ENCODE measurements around the gene TMEM42. TPM values are rescaled to one million over a fixed set of nuclear protein-coding genes. Genes with fewer than 3 reads are reported as not detected.

Gene TMEM42
- total RNA-seq, 3 donors from 2014 or later (not counting 1 experiment from before 2014, with no cell fraction given): 9.9 to 15.9 (median 11.3) TPM

DNA sequence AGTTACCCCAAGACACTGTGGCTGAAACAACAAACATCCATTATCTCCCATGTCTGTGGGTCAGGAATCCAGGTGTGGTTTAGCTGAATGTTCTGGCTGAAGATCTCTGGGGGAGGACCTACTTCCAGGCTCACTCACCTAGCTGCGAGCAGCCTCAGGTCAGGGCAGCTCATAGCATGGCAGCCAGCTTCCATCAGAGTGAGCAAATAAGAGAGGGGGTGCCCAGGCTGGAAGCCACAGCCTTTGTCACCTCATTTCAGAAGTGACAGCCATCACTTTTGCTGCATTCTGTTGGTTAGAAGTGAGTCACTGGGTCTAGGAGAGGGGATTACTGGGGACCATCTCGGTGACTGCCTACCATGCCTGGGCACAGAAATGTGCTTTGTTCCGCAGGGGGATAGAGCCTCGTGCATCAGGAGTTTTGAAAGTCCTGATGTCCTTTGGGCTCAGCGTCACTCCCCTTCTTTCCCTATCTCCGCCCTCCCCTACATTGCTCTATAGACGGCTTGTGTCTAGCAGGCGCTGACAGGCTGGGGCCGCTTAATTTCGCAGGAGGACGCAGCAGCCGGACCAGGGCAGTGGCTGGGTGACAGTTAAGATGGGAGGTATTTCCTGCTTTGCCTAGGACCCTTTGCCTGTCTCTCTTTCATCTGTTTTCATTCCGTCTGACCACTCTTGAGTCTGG, 38.1 kb downstream of the TMEM42 start:
- Histone ChIP-seq H3K4me3 (ENCODE audit: low read length) (no peak overlapping the region), H3K9me3 (ENCODE audit: control insufficient read depth, insufficient read depth, low read length) (no peaks in the 10 kb centered on the region), H3K4me1 (ENCODE audit: control insufficient read depth, insufficient read depth, low read length) (peaks cover 3% of the 10 kb centered on the region), H3K27ac (ENCODE audit: low read length) (no peak overlapping the region), H3K36me3 (ENCODE audit: control insufficient read depth, insufficient read depth, low read length) (no peaks in the 10 kb centered on the region), H3K27me3 (ENCODE audit: control insufficient read depth, insufficient read depth, low read length) (no peaks in the 10 kb centered on the region)
- intact Hi-C loops (cut with micrococcal nuclease): no loop called here
- no peak overlapping the region for H3K4me3 Mint-ChIP-seq
- WGBS (ENCODE audit: insufficient coverage): 84% methylated on average over 12 of the region's 13 CpGs
- no peaks in the 10 kb centered on the region for H3K36me3 Mint-ChIP-seq
- H3K27me3 Mint-ChIP-seq (ENCODE audit: low read depth in 2 of 2): peaks cover 0 to 15% of the 10 kb centered on the region in 2 donors
- no peaks in the 10 kb centered on the region for H3K9me3 Mint-ChIP-seq
- no peaks in the 10 kb centered on the region for H3K4me1 Mint-ChIP-seq
- H3K27ac Mint-ChIP-seq: no peak overlapping the region
- ATAC-seq (no peak), DNase-seq (no peak)
- TF ChIP-seq CTCF (IDR thresholded peaks at IDR 0.05): no peak

- Mint-ChIP-seq H3K27ac (no peak overlapping the region), H3K36me3 (no peaks in the 10 kb centered on the region), H3K4me1 (no peaks in the 10 kb centered on the region), H3K4me3 (no peak overlapping the region), H3K9me3 (no peaks in the 10 kb centered on the region), H3K27me3 (ENCODE audit: low read depth in 2 of 2) (peaks cover 0 to 26% of the 10 kb centered on the region in 2 donors)
- Histone ChIP-seq H3K36me3 (ENCODE audit: control insufficient read depth, insufficient read depth, low read length) (no peaks in the 10 kb centered on the region), H3K4me1 (ENCODE audit: control insufficient read depth, insufficient read depth, low read length) (peaks cover 3% of the 10 kb centered on the region), H3K27me3 (ENCODE audit: control insufficient read depth, insufficient read depth, low read length) (no peaks in the 10 kb centered on the region), H3K4me3 (ENCODE audit: low read length) (no peak overlapping the region), H3K27ac (ENCODE audit: low read length) (no peak overlapping the region), H3K9me3 (ENCODE audit: control insufficient read depth, insufficient read depth, low read length) (no peaks in the 10 kb centered on the region)
- intact Hi-C loops (cut with micrococcal nuclease): no loop called here
- DNase-seq (no peak), ATAC-seq (no peak)
- 86% methylated on average over 4 of the region's 4 CpGs for WGBS (ENCODE audit: insufficient coverage)
- no peak for TF ChIP-seq CTCF (IDR thresholded peaks at IDR 0.05)
Observed at GRCh38 chr3:44902628-44903027, 40.9 kb downstream of the TMEM42 start.

DNA sequence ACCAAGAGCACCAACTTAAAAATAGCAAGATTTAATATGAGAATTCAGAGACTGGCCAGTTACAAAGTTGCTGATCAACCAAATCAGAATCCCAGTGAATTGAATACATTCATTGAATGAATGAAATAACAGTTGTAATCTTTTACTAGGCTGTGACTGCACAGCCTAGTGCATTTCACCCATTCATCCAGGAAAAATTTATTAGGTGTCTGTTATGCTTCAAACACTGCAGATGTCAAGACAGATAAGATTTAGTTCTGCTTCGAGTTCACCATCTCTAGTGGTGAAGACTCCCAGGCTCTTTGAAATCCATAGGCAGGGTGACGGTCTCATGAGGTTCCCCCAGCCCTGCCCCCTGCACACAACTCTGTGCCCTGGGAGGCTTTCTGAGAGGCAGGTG, 41.6 kb downstream of the TMEM42 start:
- 26% methylated on average over 2 of the region's 2 CpGs for WGBS (ENCODE audit: insufficient coverage)
- TF ChIP-seq CTCF (IDR thresholded peaks at IDR 0.05): no peak

GRCh38 chr3:44903751-44904150, 42.0 kb downstream of the TMEM42 start:
- Histone ChIP-seq H3K27me3 (ENCODE audit: control insufficient read depth, insufficient read depth, low read length) (no peaks in the 10 kb centered on the region), H3K36me3 (ENCODE audit: control insufficient read depth, insufficient read depth, low read length) (no peaks in the 10 kb centered on the region), H3K27ac (ENCODE audit: low read length) (no peak overlapping the region), H3K4me3 (ENCODE audit: low read length) (no peak overlapping the region), H3K9me3 (ENCODE audit: control insufficient read depth, insufficient read depth, low read length) (no peaks in the 10 kb centered on the region), H3K4me1 (ENCODE audit: control insufficient read depth, insufficient read depth, low read length) (peaks cover 3% of the 10 kb centered on the region)
- no peaks in the 10 kb centered on the region for H3K36me3 Mint-ChIP-seq
- DNase-seq: no peak
- H3K9me3 Mint-ChIP-seq: no peaks in the 10 kb centered on the region
- ATAC-seq: no peak
- no peak for TF ChIP-seq CTCF (IDR thresholded peaks at IDR 0.05)
- no peaks in the 10 kb centered on the region for H3K4me1 Mint-ChIP-seq
- H3K4me3 Mint-ChIP-seq: no peak overlapping the region
- no peak overlapping the region for H3K27ac Mint-ChIP-seq
- H3K27me3 Mint-ChIP-seq (ENCODE audit: low read depth in 2 of 2): peaks cover 0 to 38% of the 10 kb centered on the region in 2 donors
- 97% methylated on average over 15 of the region's 15 CpGs for WGBS (ENCODE audit: insufficient coverage)
- intact Hi-C loops (cut with micrococcal nuclease): no loop called here

More for the DNA sequence above, 41.6 kb downstream of the TMEM42 start:
- Mint-ChIP-seq H3K4me1 (no peaks in the 10 kb centered on the region), H3K4me3 (no peak overlapping the region), H3K36me3 (no peaks in the 10 kb centered on the region), H3K27me3 (ENCODE audit: low read depth in 2 of 2) (peaks cover 0 to 33% of the 10 kb centered on the region in 2 donors), H3K9me3 (no peaks in the 10 kb centered on the region), H3K27ac (no peak overlapping the region)
- Histone ChIP-seq H3K27me3 (ENCODE audit: control insufficient read depth, insufficient read depth, low read length) (no peaks in the 10 kb centered on the region), H3K27ac (ENCODE audit: low read length) (no peak overlapping the region), H3K4me3 (ENCODE audit: low read length) (no peak overlapping the region), H3K36me3 (ENCODE audit: control insufficient read depth, insufficient read depth, low read length) (no peaks in the 10 kb centered on the region), H3K4me1 (ENCODE audit: control insufficient read depth, insufficient read depth, low read length) (peaks cover 3% of the 10 kb centered on the region), H3K9me3 (ENCODE audit: control insufficient read depth, insufficient read depth, low read length) (no peaks in the 10 kb centered on the region)
- DNase-seq (no peak), ATAC-seq (no peak)
- intact Hi-C loops (cut with micrococcal nuclease): no loop called here

Data from natural killer cell (primary cell).